Activated naive CD4-positive, alpha-beta T cell treated with anti-CD3 and anti-CD28 coated beads, Interleukin-2, amount 50 U/mL, for 24 hours (primary cell): ENCODE data around the gene PTPRE.

Experiments
- H3K27ac Mint-ChIP-seq: one replicate; pipeline ENCODE4 v1.8.0; 2021; ENCODE audit warnings: mild to moderate bottlenecking, mixed read lengths
- H3K27me3 Mint-ChIP-seq: one replicate; pipeline ENCODE4 v1.8.0; 2021; ENCODE audit warnings: mixed read lengths
- H3K36me3 Mint-ChIP-seq: one replicate; pipeline ENCODE4 v1.8.0; 2021; ENCODE audit warnings: mixed read lengths
- H3K4me1 Mint-ChIP-seq: one replicate; pipeline ENCODE4 v1.8.0; 2021; ENCODE audit warnings: mixed read lengths
- H3K4me3 Mint-ChIP-seq: one replicate; pipeline ENCODE4 v1.8.0; 2021; ENCODE audit warnings: mild to moderate bottlenecking, mixed read lengths
- H3K9me3 Mint-ChIP-seq: one replicate; pipeline ENCODE4 v1.8.0; 2021; ENCODE audit warnings: mixed read lengths

PTPRE gene

DNA sequence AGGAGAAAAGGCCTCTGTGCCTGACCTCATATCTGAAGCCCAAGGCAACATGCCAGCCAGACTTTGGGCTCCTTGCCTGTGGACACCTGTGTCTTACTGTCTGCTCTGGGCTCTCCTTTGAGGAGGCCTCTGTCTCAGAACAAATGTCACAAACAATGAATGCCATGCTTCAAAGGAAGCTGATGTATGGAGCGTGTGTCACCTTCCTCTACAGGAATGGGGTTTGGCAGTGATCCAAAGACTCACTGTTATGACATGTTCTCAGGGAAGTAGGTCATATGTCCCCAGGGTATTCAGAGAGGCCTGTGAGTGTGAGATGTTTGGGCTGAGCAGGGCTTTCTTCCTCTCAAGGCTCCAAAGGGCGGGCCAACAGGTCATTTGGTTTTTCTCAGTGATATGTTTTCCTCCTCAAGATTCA is 38.4 kb downstream of the PTPRE start:
- H3K27ac Mint-ChIP-seq = no peak overlapping the region
- H3K4me3 Mint-ChIP-seq = no peak overlapping the region
- no peaks in the 10 kb centered on the region for H3K9me3 Mint-ChIP-seq
- no peaks in the 10 kb centered on the region for H3K27me3 Mint-ChIP-seq
- no peaks in the 10 kb centered on the region for H3K36me3 Mint-ChIP-seq
- H3K4me1 Mint-ChIP-seq = peaks cover 29% of the 10 kb centered on the region

DNA sequence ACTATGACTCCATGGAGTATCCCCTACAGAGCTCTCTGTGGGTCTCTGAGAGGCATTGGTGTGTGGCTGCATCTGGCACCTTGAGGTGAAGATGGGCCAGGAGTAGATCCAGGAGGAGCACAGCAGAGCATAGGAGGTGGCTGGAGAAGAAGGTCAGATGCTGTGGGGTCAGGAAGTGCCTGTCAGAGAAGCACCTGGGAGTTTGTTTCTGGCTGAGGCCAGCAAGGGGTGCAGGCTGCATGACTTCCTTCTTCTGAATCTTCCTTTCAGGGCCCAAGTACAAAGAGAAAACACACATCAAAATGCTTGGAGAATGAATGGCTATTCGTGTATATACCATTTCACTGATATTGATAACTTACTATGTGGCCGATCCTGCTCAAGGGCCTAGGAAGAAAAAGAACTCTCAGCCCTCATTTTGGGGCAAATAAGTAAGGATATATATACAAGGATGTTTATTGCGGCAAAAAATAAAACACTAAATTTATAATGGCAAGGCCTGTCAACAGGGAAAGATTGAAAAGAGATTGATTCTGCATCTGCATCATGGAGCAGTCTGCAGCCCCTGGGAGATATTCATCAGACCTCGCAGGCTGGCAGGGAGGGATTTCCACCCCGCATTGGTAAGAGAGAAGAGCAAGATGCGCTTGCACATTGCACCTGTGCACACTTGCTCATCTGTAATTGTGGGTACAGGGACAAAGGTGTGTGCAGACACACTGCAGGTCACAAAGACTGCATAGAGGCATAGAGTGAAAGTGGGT is 39.2 kb downstream of the PTPRE start:
- Mint-ChIP-seq H3K36me3 (no peaks in the 10 kb centered on the region), H3K27me3 (no peaks in the 10 kb centered on the region), H3K4me3 (no peak overlapping the region), H3K4me1 (peaks cover 29% of the 10 kb centered on the region), H3K9me3 (no peaks in the 10 kb centered on the region), H3K27ac (no peak overlapping the region)

DNA sequence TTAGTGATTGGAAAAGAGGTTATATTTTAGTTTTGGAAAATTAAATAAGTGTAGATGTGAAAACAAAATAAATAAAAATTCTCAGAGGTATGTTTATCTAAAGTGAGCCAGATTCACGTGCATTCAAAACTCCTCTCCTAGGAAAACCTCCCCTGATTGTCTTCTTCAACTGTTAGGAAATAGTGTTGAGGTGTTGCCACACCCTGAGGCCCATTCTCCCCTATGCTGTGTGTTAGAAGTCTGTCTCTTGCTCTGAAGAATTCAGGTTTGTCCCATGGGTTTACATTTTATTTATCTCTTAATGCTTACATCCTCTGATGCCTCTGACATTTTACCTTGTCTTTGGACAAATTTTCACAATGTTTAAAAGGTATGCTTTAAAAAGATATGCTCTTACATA is 40.3 kb downstream of the PTPRE start:
- no peaks in the 10 kb centered on the region for H3K36me3 Mint-ChIP-seq
- H3K4me3 Mint-ChIP-seq = no peak overlapping the region
- peaks cover 29% of the 10 kb centered on the region for H3K4me1 Mint-ChIP-seq
- no peaks in the 10 kb centered on the region for H3K9me3 Mint-ChIP-seq
- H3K27ac Mint-ChIP-seq = no peak overlapping the region
- H3K27me3 Mint-ChIP-seq = no peaks in the 10 kb centered on the region

DNA sequence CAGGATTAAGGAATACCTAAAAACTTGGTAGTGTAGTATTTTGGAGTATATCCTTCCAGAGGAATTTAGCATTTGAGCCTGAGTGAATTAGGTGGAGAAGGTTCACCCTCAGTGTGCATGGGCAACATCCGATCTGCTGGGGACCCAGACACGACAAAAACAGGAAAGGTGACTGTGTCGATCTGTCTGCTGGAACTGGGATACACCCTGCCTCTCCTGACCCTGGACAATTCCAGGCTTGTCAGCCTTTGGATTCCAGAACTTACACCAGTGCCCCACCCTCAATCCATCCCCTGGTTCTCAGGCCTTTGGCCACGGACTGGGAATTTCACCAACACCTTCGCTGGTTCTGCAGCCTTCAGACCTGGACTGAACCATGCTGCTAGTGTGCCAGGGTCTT is 41.9 kb downstream of the PTPRE start:
- Mint-ChIP-seq H3K27me3 (no peaks in the 10 kb centered on the region), H3K9me3 (no peaks in the 10 kb centered on the region), H3K4me1 (peaks cover 20% of the 10 kb centered on the region), H3K36me3 (no peaks in the 10 kb centered on the region), H3K27ac (no peak overlapping the region), H3K4me3 (no peak overlapping the region)

DNA sequence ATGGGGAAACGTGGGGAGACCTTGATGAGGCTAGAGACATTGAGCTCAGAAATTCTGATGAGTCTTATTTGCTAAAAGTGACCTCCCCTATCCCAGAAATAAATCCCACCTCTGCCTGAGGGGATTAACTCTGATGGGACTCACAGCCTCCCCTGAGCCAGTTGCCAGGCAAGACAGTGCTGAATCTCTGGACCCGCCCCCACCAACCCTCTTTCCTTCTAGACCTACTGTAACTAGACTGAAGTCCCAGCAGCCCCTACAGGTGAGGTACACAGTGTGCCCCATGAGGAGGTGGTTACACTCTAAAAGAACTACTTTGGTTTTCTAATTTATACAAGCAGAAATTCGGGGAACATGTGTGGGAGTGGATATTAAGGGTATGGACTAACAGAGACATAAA is 42.9 kb downstream of the PTPRE start:
- Mint-ChIP-seq H3K4me3 (no peak overlapping the region), H3K4me1 (peaks cover 17% of the 10 kb centered on the region), H3K27me3 (no peaks in the 10 kb centered on the region), H3K36me3 (no peaks in the 10 kb centered on the region), H3K9me3 (no peaks in the 10 kb centered on the region), H3K27ac (no peak overlapping the region)

DNA sequence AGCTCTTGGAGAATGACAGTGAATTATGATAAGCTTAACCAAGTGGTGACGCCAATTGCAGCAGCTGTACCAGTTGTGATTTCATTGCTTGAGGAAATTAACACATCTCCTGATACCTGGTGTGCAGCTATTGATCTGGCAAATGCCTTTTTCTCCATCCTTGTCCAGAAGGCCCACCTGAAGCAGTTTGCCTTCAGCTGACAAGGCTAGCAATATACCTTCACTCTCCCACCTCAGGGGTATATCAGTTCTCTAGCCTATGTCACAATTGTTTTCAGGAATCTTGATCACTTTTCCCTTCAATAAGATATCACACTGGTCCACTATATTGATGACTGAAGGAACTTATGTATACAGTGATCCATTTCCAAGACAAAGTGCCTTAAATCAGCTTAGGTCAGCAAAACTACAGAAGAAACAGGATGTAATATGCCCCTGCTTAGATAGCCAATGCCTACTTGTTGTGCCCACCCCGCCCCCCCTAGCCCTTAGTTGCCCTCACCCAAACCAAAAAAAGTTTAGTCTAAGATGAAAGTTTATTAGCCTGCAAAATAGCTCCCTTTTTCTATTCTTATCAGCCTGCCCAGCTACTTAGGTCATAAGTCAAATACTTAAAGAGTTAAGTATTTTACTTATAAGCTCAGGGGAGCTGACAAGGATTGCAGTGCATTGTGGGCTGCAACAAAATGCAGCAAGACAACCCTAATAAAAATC is 45.1 kb downstream of the PTPRE start:
- peaks cover 5% of the 10 kb centered on the region for H3K9me3 Mint-ChIP-seq
- H3K4me1 Mint-ChIP-seq = no peaks in the 10 kb centered on the region
- peaks cover 2% of the 10 kb centered on the region for H3K27me3 Mint-ChIP-seq
- H3K36me3 Mint-ChIP-seq = no peaks in the 10 kb centered on the region
- no peak overlapping the region for H3K27ac Mint-ChIP-seq
- no peak overlapping the region for H3K4me3 Mint-ChIP-seq

DNA sequence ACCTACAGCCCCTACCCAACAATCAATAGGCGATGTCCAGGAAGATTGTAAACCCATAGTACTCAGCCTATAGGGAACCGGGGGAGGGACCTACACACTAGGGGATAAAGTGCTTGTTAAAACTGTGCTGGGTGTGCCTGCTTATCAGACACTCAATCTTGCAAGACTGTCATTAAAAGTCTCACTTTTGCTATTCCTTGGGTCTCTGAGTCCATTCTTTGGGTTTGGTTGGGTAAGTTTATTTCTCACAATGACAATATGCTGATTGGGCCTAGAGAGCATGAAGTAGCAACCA is 45.6 kb downstream of the PTPRE start:
- Mint-ChIP-seq H3K9me3 (peaks cover 5% of the 10 kb centered on the region), H3K27ac (no peak overlapping the region), H3K4me1 (no peaks in the 10 kb centered on the region), H3K4me3 (no peak overlapping the region), H3K36me3 (no peaks in the 10 kb centered on the region), H3K27me3 (peaks cover 2% of the 10 kb centered on the region)

DNA sequence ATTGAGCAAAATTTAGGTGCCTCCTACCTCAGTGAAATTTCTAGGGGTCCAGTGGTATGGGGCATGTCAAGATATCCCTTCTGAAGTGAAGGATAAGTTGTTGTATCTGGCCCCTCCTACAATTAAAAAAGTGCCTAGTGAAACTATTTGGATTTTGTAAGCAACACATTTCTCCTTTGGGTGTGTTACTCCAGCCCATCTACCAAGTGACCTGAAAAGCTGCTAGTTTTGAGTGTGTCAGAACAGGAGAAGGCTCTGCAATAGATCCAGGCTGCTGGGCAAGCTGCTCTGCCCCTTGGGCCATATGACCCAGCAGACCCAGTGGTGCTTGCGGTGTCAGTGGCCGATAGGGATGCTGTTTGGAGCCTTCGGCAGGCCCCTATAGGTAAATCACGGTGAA is 46.0 kb downstream of the PTPRE start:
- Mint-ChIP-seq H3K9me3 (peaks cover 5% of the 10 kb centered on the region), H3K27ac (no peak overlapping the region), H3K27me3 (peaks cover 2% of the 10 kb centered on the region), H3K36me3 (no peaks in the 10 kb centered on the region), H3K4me3 (no peak overlapping the region), H3K4me1 (no peaks in the 10 kb centered on the region)

DNA sequence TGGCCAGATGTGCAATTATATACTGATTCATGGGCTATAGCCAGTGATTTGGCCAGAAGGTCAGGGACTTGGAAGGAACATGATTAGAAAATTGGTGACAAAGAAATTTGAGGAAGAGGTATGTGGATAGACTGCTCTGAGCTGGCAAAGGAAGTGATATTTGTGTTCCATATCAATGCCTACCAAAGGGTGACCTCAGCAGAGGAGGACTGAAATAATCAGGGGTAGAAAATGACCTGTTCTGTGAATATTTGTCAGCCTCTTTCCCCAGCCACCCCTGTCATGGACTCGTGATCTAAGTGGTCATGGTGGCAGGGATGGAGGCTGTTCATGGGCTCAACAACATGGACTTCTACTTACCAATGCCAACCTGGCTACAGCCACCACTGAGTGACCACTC is 47.0 kb downstream of the PTPRE start:
- Mint-ChIP-seq H3K36me3 (no peaks in the 10 kb centered on the region), H3K9me3 (peaks cover 5% of the 10 kb centered on the region), H3K4me1 (no peaks in the 10 kb centered on the region), H3K27me3 (peaks cover 4% of the 10 kb centered on the region), H3K27ac (no peak overlapping the region), H3K4me3 (no peak overlapping the region)

DNA sequence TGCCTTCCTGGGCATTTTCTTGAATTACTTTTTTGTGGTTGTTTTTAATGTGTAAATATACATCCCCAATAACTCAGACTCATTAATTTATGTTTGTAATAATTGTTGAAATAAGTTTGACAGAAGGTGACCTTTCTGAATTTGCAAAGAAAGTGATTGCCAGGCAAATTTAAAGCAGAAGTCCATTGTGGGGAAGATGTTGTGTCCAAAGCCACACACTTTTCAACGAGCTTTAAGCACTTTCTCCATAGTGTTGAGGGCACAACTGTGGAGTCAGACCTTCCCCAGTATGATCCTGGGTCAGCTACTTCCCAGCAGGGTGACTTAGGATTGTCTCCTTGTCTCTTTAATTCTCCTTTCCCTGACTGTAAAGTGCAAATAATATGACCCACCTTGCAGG is 52.5 kb downstream of the PTPRE start:
- Mint-ChIP-seq H3K4me3 (no peak overlapping the region), H3K27me3 (peaks cover 6% of the 10 kb centered on the region)

DNA sequence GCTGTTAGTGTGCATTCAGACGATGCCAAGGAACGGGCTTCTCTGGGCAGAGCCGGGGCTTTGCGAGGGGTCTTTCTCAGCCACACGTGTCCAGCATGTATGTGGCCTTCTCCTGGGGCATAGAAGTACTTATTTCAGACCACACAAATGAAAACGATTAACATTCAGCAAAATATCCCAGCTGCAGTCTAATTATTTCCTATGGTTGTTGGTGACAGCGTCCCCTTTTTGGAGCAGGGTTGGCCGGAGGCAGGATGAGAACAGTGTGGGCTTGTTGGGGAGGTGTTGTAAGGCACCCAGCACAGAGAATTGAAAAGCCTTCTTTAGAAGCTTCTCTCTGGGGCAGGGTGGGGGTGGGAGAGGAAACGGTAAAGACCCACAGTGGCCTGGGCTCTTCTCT is 54.2 kb downstream of the PTPRE start:
- no peaks in the 10 kb centered on the region for H3K36me3 Mint-ChIP-seq
- H3K27ac Mint-ChIP-seq = no peak overlapping the region
- H3K4me3 Mint-ChIP-seq = no peak overlapping the region
- H3K4me1 Mint-ChIP-seq = no peaks in the 10 kb centered on the region
- H3K27me3 Mint-ChIP-seq = peaks cover 5% of the 10 kb centered on the region
- no peaks in the 10 kb centered on the region for H3K9me3 Mint-ChIP-seq

More for the DNA sequence above, 52.5 kb downstream of the PTPRE start:
- H3K4me1 Mint-ChIP-seq = no peaks in the 10 kb centered on the region
- H3K27ac Mint-ChIP-seq = no peak overlapping the region
- H3K9me3 Mint-ChIP-seq = peaks cover 5% of the 10 kb centered on the region
- H3K36me3 Mint-ChIP-seq = no peaks in the 10 kb centered on the region

DNA sequence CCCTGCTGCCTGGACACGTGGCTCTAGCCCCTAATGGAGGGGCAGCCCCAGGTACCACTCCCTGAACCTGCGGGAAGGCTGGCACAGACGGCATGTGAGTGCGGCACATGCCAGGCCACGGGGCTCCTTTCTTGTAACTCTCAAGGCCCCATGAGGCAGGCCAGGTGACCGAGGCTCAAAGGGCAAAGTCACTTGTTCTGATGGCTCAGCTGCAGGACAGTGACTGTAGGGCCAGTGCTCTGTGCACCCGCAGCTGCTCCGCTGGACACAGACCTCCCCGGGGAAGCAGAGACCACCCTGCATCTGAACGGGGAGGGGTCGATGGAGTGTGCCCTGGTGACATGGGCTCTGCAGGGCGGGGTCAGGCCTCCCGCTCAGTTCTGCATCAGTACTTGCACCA is 55.3 kb downstream of the PTPRE start:
- Mint-ChIP-seq H3K9me3 (no peaks in the 10 kb centered on the region), H3K27ac (no peak overlapping the region), H3K27me3 (peaks cover 5% of the 10 kb centered on the region), H3K36me3 (no peaks in the 10 kb centered on the region), H3K4me1 (no peaks in the 10 kb centered on the region), H3K4me3 (no peak overlapping the region)

DNA sequence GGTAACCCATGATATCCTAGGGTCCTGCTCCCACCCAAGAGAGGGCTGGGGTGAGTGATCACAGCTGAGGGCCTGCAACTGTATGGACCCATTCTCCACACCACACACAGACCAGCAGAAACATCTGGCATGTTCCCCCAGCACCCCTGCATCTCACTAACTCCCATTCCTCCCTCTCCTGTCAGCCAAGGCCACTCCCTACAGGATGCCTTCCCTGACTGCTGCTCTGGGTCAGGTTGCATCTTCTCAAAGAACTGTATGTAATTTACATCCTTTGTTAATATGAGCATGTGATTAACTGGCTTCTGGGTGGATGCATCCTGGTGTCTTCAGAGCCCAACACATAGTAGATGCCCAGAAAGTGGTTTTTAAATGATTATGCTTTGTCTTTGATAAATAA is 56.2 kb downstream of the PTPRE start:
- peaks cover 5% of the 10 kb centered on the region for H3K27me3 Mint-ChIP-seq
- H3K4me1 Mint-ChIP-seq = no peaks in the 10 kb centered on the region
- no peak overlapping the region for H3K4me3 Mint-ChIP-seq
- no peak overlapping the region for H3K27ac Mint-ChIP-seq
- no peaks in the 10 kb centered on the region for H3K9me3 Mint-ChIP-seq
- H3K36me3 Mint-ChIP-seq = no peaks in the 10 kb centered on the region

DNA sequence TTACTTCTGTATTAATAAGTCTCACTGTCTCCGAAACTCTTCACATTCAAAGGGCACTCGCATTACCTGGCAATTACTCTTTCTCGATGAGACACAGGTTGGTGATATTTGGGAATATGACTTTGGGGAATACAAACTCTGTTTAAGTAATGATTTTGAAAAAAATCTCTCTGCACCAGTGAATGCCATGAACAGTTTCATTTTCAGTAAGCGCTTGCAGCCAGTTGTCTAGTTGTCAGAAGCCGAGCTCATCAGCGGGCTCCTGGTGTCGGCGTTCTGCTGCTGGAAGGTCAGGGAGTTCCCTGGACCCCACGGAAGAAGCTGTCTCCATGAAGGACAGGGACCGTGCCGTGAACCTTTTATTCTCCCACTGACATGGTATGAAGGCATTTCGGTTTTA is 57.7 kb downstream of the PTPRE start:
- no peaks in the 10 kb centered on the region for H3K9me3 Mint-ChIP-seq
- H3K36me3 Mint-ChIP-seq = no peaks in the 10 kb centered on the region
- H3K4me1 Mint-ChIP-seq = no peaks in the 10 kb centered on the region
- H3K4me3 Mint-ChIP-seq = no peak overlapping the region
- H3K27me3 Mint-ChIP-seq = peaks cover 2% of the 10 kb centered on the region
- H3K27ac Mint-ChIP-seq = no peak overlapping the region

DNA sequence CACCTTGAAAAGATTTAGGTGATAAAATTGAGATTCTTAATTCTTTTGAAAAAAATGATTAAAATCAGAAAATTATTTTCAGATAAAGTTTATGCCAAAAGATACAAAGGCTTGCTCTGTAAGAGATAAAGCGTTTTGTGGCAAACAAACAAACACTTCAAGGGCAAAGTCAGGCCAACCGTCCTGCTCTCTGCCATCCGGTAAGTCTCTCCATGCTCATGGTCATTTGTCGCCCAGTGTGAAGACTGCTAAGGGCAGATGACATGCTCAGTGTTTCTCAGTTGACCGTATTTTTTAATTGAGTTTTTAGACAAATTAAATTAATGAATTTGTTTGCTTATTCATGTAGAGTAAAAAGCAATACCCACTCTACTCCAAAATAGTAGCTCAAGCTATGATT is 60.0 kb downstream of the PTPRE start:
- H3K4me3 Mint-ChIP-seq = no peak overlapping the region

DNA sequence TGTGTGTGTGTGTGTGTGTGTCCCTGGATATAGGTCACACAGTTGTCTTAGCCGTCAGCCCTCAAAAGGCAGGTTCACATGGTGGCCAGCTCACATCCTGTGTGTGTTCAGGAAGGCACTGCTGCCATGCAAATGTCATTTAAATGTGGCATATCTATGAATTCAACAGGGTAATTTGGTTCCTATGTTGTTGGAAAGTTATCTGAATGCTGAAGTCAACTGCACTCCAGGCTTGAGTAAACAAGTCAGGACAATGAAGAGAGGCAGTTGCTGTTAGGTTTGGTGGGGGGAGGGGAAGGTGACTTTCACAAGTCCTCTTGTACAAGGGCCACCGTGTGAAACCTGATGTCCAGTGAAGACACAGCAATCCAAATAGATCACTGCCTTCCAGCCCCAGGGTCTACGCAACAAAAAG is 61.1 kb downstream of the PTPRE start:
- Mint-ChIP-seq H3K27ac (no peak overlapping the region), H3K36me3 (no peaks in the 10 kb centered on the region), H3K4me1 (no peaks in the 10 kb centered on the region), H3K9me3 (no peaks in the 10 kb centered on the region), H3K27me3 (no peaks in the 10 kb centered on the region), H3K4me3 (no peak overlapping the region)

More for the DNA sequence above, 60.0 kb downstream of the PTPRE start:
- H3K4me1 Mint-ChIP-seq = no peaks in the 10 kb centered on the region
- no peaks in the 10 kb centered on the region for H3K27me3 Mint-ChIP-seq
- H3K36me3 Mint-ChIP-seq = no peaks in the 10 kb centered on the region
- no peak overlapping the region for H3K27ac Mint-ChIP-seq
- no peaks in the 10 kb centered on the region for H3K9me3 Mint-ChIP-seq

DNA sequence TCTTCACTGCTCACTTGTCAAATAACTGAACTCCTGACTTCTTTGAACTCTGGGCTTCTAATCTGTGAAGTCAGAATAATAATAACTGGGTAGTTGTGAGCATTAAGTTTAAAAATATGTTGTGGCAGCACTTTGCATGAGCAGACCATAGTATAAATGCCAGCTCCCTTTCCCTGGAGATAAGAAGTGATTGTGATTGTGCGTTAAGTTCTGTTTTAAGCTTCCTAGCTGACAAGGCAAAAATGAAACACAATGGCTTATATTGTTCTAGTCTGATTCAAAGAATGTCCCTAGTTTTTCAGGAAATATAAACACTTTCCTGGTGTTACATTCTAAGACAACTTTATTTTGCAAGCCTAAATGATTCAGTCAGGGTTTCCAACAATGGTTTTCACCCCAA is 61.8 kb downstream of the PTPRE start:
- Mint-ChIP-seq H3K4me3 (no peak overlapping the region), H3K36me3 (no peaks in the 10 kb centered on the region), H3K27ac (no peak overlapping the region), H3K4me1 (no peaks in the 10 kb centered on the region), H3K27me3 (peaks cover 1% of the 10 kb centered on the region), H3K9me3 (no peaks in the 10 kb centered on the region)
